ENCODE data around the gene SH3GLB1.

The SH3GLB1 gene

GRCh38 chr1:86739648-86740509 lies 35.5 kb downstream of the SH3GLB1 start:
- DNase-seq, result no peak

- DNase-seq, result no peak
Observed at GRCh38 chr1:86741947-86742572, 37.7 kb downstream of the SH3GLB1 start.

DNA sequence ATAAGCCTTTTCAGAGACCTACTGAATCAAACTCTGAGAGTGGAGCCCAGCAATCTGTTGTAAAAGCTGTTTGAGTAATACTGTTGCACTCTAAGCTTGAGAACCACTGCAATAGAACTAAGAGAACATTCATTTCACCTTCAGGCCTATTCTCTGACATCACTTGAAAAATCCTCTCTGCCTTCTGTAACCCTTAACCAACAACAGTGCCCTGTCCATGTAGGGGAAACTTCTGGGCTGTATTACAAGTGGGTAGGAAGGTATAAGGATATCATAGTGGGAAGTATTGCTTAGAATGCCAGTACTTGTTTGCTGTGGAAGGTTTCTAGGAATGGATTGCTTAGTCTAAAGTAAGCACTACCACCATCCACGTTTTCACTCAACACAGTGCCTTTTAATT lies 42.9 kb downstream of the SH3GLB1 start:
- no peak for DNase-seq

DNA sequence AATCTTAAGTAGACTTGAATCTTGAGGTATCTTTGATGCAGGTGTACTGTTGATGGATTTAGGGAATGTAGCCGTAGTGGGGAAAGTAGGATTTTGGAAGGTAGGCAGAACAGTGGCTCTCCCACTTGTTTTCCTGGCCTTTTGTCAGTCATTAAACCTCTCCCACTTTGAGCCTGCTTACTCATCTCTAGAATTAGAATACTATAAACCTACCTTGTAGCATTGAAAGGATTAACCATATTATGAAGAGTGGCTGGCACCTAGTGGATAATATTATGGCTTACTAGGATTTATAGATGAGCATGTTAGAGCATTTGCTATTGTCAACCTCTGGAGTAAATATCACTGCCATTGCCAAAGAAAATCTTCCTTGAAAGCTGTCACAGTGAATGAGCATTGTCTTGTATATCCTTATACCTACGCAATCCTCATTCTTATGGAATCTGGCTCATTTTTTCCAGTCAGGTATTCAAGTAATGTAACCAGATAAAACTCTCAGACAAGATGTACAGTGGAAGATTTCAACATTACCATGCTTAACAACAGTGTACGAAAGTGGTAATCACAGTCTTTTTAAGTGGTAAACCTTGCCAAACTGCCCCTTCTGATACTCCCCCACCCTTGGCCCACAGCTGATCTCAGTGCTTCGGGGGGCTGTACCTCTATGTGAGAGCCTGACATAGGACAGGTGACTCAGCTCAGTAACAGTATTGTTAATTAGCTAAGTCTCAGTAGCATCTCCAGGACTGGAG lies 44.4 kb downstream of the SH3GLB1 start:
- DNase-seq, result no peak

GRCh38 chr1:86750076-86750475 lies 45.7 kb downstream of the SH3GLB1 start:
- no peak for DNase-seq

DNA sequence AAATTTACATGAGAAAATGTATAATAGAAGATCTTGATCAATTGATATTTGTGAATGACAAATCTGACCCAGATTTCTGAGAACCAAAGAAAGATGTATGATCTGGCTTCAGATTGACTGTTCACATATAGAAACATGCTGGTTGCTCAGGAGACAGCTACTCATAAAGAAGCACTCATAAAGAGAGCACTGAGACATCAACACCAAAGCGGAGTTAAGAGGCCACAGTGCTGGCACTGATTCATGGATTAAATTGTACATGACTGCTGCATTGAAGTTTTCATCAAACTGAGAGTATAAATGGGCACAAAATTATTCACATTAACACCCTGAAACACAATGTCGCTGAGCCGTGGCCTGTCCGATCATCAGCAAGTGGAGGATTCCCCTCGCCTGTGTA lies 46.2 kb downstream of the SH3GLB1 start:
- no peak for DNase-seq

DNA sequence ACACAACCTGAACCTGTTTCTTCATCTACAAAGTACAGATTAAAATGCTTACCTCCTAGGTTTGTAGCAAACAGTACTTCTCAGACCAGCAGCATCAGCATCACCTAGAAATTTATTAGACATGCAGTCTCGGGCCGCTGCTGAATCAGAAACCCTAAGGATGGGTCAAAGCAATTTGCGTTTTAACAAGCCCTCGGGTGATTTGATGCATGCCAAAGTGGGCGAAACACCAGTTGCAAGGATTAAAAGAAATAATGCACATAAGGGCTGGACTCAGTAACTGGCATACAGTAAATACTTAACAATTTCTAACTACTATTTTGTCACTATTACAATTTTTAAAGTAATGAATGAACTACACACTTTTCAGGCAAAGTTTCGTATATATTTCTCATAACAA lies 47.5 kb downstream of the SH3GLB1 start:
- DNase-seq, result no peak

GRCh38 chr1:86753700-86754099 lies 49.3 kb downstream of the SH3GLB1 start:
- no peak for DNase-seq

- no peak for DNase-seq
Observed at GRCh38 chr1:86754265-86754974, 50.0 kb downstream of the SH3GLB1 start.

GRCh38 chr1:86756062-86756406 lies 51.7 kb downstream of the SH3GLB1 start:
- no peak for DNase-seq

- no peak for DNase-seq
Observed at GRCh38 chr1:86757272-86757984, 53.1 kb downstream of the SH3GLB1 start.

DNA sequence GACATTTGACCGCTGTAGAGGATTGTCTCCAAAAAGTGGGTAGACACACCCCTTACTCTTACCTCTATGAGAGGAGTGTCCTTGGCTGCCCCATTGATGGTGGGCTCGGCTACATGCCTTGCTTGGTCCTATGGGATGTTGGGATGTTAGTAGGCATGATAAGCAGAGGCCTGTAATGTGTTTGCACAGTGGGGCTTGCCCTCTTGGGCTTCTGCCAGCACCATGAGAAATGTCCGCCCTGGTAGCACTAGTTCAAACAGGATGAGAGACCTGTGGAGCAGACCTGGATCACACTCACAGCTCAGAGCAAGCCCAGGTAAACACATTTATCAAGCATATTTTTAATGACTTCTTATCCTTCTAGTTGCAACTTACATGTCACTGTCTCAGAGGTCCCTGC lies 54.2 kb downstream of the SH3GLB1 start:
- DNase-seq, result no peak

DNA sequence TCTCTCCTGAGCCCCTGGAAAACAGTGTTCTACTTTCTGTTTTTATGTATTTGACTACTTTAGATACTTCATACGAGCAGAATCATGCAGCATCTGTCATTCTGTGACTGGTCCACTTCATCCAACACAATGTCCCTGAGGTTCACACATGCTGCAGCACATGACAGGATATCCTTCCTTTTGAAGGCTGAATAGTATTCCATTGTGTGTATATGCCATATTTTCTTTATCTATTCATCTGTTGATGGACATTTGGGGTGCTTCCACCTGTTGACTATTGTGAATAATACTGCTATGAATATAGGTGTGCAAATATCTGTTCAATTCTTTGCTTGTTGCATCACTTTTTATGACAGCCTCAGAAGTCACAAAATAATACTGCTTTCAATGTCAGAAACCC lies 55.8 kb downstream of the SH3GLB1 start:
- no peak for DNase-seq

GRCh38 chr1:86762336-86762735 lies 58.0 kb downstream of the SH3GLB1 start:
- DNase-seq, result no peak

DNA sequence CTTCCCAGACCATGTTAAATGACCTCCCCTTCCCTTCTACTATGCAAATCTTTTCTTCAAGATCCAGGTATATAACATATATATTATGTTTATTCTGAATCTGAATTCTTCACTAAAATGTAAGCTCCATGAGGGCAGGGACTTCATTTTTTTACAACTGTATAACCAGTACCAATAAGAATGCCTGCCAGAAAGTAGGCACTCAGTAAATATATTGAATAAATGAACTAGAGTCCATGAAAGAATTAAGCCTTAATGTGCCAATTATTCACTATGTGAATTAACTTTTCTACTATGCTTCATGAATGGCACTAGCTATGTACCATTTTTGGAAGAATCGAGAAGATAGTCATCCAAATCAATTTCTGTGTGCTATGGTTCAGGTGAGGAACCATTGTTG lies 60.1 kb downstream of the SH3GLB1 start:
- no peak for DNase-seq

GRCh38 chr1:86765073-86765472 lies 60.7 kb downstream of the SH3GLB1 start:
- DNase-seq, result no peak

DNA sequence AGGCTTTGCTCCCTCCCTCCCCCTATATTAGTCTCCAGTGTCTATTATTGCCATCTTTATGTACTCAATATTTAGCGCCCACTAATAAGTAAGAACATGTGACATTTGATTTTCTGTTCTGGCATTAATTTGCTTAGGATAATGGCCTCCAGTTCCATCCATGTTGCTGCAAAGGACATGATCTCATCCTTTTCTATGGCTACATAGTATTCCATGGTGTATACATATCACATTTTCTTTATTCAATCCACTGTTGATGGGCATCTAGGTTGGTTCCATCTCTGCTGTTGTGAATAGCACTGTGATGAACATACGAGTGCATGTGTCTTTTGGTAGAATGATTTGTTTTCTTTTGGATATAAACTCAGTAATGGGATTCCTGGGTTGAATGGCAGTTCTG lies 61.3 kb downstream of the SH3GLB1 start:
- DNase-seq, result no peak

DNA sequence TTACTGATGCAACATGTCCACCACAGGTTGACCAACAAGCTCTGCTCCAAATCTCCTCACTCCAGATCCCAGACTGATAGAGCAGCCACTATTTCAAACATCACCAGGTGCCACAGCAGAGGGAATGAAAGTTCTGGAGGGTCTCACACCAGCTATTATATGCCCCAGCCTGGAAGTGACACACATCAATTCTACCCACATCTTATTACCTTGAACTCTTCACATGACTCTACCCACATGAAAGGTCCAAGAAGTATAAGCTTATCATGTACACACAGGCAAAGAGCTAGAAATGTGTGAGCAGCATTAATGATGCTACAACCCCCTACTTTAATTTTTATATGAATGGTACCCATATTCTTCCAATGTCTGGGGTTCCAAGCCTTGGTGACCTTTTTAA lies 64.2 kb downstream of the SH3GLB1 start:
- no peak for DNase-seq

DNA sequence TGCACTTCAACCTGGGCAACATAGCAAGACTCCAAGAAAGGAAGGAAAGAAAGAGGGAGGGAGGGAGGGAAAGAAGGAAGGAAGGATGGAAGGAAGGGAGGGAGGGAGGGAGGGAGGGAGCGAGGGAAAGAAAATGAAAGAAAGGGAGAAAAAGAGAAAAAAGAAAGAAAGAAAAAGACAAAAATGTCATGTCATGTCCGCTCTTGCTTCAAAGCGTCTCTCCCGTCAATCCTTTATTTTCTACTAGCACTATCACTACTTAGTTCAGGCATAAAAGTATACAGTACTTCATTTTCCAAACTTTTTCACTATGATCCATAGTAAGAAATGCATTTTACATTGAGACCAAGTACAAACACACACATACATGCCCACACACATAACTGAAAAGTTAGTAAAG lies 64.7 kb downstream of the SH3GLB1 start:
- DNase-seq, result no peak

DNA sequence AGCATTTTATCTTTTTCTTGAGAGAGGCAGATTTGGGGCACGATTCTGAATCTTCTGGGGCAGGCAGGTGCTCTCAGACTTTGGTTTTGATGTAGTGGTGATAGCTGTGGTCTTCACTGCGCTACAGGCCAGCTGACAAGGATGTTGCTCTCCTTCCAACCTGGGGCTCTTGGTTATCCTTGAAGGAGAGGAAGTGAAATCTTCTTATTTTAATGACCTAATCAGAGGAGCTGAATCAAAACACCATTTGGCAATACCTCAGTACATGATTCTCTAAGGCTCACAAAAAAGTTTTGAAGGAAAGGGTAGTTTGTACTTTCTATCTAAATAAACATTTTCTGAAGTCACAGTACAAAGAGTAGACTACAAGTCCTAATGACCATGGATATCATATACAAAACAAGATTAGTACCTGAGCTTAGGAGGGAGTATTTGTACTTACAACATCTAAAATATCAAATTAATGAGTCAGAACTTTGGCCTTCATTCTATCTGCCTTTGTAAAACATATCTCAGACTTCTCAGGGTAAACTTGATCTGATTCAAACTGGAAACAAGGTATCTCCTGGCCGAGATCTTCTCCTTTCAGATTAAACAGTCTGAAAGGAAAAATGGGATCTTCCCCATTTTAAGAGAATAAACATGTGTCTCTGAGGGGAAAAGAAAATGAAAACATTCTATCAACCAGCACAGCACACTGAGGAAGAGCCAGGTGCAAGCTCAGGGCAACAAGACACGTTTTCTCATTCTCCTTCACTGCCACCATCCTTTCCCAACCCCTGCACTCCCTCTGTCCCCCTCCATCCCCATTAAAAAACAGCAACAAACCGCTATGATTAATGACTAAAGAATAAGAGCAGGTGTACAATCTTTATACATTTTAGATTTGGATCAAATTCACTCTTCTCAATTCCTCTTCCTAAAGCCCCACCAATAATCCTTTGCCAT lies 69.2 kb downstream of the SH3GLB1 start:
- DNase-seq, result no peak

All from GF-D8 (cell line).